NCI-H526 (cell line): ENCODE data around the gene SH2D6.
A peak's percentile ranks its signal among the peaks of the same experiment; 100 is the strongest.
"Not testable (repeated sequence)": the region's sequence is repeated elsewhere in the genome, so short reads cannot be mapped to it uniquely, and the experiment has no call there.

Experiments used
- DNase-seq, 2 experiments: peaks; one replicate each; lab custom pipeline; 2025; lab: John Stamatoyannopoulos, UW

Gene SH2D6

DNA sequence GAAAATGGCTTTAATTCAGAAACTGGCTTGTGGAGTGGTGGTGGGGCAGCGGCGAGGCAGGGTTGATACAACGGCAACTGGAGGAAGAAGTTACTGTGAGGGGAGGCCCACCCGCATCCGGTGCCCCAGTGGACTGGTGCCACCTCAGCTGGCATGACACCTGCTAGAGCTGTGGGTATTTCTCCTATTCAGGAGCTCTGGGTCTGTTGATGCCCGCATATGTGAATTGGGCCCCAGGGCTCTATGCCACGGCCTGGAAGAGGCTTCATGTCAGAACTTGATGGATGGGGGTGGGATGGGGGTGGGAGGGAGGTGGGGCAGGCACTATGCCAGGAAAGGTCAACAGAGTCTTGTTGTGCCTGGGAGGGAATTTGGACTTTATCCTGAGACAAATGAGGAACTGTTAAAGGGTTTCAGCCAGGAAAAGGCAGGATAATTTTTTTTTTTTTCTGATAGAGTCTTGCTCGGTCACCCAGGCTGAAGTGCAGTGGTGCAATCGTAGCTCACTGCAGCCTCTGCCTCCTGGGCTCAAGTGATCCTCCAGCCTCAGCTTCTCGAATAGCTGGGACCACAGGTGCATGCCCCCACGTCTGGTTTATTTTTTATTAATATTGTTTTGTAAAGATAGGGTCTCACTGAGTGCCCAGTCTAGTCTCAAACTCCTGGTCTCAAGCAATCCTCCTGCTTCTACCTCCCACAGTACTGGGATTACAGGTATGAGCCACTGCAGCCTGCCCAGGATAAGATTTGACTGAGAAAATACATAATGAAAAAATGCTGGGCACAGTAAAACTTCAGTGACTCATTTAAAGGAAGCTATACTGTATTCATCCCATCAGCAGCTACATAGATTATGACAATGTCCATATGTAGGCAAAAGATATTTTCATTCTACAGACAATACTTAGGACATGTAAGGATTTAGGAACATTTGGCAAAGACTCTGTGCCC, 52.6 kb downstream of the SH2D6 start:
- DNase-seq = peak; percentile 57 to 73

DNA sequence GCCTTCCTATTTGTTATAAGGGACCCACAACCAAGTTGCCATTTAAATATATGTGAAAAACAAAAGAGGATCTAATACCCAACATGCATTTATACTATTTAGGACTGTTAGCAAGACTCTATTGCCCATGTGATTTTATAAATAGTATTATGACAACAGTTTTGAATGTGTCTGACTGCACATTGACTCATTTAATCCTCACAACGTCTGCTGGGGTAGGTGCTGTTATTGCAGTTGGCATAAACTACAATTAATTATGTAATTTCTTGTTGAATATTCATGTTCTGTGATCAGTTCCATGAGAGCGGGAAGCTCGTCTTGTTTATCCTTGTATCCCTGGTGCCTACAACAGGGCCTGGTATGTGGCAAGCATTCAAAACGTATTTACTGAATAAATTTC, 53.7 kb downstream of the SH2D6 start:
- DNase-seq = no peak

DNA sequence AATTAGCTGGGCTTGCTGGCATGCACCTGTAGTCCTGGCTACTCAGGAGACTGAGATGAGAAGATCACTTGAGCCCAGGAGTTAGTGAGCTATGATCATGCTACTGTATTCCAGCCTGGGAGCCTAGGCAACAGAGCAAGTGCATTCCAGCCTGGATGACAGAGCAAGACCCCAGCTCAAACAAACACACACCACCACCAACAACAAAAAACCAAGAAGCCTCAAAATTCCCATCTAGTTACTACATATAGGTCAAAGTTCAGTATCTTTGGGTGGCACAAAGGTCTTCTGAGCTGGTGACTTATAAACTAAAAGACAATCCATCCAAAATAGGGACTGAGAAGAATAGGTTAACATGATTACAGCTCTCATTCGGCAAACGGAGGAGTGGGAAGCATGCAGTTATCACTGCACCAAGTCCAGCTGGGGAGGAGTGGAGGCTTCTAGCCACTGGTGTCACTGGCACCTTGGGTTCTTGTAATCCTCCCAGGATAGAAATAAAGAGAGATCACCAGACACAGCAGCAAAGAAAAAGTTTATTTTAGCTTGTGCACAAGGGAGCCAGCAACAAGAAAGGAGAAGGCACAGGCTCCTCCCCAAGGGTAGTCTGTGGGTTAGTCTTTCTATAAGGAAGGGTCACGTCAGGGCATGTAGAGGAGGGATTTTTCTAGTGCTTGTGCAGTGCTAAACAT, 57.4 kb downstream of the SH2D6 start:
- DNase-seq = no peak

DNA sequence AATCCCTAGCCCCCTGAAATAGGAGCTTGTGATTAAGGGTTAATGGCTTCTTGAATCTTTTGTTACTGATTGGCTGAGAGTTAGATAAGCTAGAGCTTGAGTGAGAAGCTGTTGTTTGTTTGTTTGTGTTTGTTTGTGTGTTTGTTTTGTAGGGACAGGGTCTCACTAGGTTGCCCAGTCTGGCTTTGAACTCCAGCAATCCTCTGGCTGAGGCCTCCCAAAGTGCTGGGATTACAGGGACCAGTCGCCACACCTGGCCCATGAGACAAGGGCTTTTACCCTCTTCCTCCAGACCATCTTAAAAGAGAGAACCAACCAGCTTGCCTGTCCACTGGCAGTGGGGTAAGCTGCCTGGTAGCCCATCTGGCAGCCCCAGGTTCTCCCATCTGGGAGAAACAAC, 58.1 kb downstream of the SH2D6 start:
- DNase-seq = no peak

DNA sequence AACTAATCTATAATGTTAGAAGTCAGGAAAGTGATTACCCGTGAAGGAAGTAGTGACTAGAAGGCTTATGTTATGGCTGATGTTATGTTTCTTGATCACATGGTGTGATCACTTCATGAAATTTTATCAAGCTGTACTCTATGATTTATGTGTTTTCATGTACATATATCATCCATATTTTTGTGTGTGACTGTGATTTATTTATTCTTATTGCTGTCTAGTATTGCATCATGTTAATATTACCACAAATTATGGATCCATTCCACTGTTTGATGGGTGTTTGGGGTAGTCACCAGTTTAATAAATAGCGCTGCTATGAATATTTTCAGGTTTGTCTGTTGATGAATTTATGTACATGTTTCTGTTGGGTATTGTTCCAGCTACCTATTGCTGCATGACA, 59.4 kb downstream of the SH2D6 start:
- no peak for DNase-seq

DNA sequence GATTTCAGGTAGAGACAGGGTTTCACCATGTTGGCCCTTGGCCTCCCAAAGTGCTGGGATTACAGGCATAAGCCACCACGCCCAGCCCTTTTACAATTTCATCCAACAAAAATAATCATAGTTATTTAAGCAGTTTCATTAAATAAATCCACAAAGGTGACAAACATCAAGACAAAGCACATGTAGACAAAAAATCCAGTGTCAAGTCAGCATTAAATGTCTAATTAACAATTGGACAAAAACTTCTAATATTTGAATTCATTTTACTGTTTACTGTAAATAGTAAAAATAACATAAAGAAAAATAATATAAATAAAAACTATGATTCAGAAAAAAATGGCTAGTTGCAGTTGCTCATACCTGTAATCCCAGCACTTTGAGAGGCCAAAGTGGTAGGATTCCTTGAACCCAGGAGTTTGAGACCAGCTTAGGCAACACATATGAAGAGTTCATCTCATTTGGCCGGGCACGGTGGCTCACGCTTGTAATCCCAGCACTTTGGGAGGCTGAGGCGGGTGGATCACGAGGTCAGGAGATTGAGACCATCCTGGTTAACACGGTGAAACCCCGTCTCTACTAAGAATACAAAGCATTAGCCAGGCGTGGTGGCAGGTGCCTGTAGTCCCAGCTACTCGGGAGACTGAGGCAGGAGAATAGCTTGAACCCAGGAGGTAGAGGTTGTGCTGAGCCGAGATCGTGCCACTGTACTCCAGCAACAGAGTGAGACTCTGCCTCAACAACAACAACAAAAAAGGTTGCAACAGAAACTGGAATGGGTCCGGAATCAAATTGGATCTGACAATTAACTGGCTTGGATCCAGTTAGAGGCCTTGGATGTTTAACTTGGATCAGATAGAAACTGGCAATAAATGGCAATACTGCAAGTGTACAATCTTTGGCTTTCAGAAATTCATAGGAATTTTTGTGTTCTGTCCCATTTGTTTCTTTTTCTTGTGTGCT, 63.6 kb downstream of the SH2D6 start:
- no peak for DNase-seq

DNA sequence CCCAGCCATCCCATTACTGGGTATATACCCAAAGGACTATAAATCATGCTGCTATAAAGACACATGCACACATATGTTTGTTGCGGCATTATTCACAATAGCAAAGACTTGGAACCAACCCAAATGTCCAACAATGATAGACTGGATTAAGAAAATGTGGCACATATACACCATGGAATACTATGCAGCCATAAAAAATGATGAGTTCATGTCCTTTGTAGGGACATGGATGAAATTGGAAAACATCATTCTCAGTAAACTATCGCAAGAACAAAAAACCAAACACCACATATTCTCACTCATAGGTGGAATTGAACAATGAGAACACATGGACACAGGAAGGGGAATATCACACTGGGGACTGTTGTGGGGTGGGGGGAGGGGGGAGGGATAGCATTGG, 66.1 kb downstream of the SH2D6 start:
- DNase-seq = not testable (repeated sequence)

DNA sequence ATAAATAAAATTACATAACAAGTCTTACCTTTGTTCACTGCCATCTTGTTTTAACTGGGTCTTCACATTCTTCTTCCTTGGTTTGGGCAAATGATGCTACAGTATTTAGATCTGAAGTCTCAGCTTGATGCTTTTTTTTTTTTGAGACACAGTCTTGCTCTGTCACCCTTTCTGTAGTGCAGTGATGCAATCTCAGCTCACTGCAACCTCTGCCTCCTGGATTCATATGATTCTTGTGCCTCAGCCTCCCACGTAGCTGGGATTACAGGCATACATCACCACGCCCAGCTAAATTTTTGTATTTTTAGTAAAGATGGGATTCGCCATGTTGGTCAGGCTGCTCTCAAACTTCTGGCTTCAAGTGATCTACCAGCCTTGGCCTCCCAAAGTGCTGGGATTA, 67.3 kb downstream of the SH2D6 start:
- no peak for DNase-seq
